Activated T-cell treated with anti-CD3 and anti-CD28 coated beads, Interleukin-2, amount 50 U/mL, for 48 hours (primary cell): ENCODE results near the gene ADM2.

Experiments
- DNase-seq, 2 experiments: peaks; one replicate each; pipeline ENCODE4 v3.0.0-alpha.2; 2020

Gene ADM2

GRCh38 chr22:50487290-50488005 lies 6.1 kb downstream of the ADM2 start:
- DNase-seq = no peak

GRCh38 chr22:50488006-50488677 lies 6.8 kb downstream of the ADM2 start:
- DNase-seq = no peak

GRCh38 chr22:50488886-50489285 lies 7.5 kb downstream of the ADM2 start:
- DNase-seq = no peak

GRCh38 chr22:50489363-50490243 lies 8.3 kb downstream of the ADM2 start:
- no peak for DNase-seq

GRCh38 chr22:50490531-50491308 lies 9.4 kb downstream of the ADM2 start:
- peak in 1 of 2 experiments; percentile 33 for DNase-seq

GRCh38 chr22:50497093-50497492 lies 15.8 kb downstream of the ADM2 start:
- DNase-seq = no peak

- DNase-seq = peak; percentile 80 to 81
Measured at GRCh38 chr22:50498322-50498890, 17.1 kb downstream of the ADM2 start.

- no peak for DNase-seq
Measured at GRCh38 chr22:50500452-50500851, 19.1 kb downstream of the ADM2 start.

- DNase-seq = no peak
Measured at GRCh38 chr22:50502096-50502495, 20.8 kb downstream of the ADM2 start.

GRCh38 chr22:50502628-50503474 lies 21.5 kb downstream of the ADM2 start:
- DNase-seq = no peak

GRCh38 chr22:50503475-50504145 lies 22.3 kb downstream of the ADM2 start:
- peak in 1 of 2 experiments; percentile 49 for DNase-seq

- DNase-seq = no peak
Measured at GRCh38 chr22:50504369-50505211, 23.2 kb downstream of the ADM2 start.

- no peak for DNase-seq
Measured at GRCh38 chr22:50505276-50505775, 24.0 kb downstream of the ADM2 start.

- no peak for DNase-seq
Measured at GRCh38 chr22:50505776-50506610, 24.6 kb downstream of the ADM2 start.

- no peak for DNase-seq
Measured at GRCh38 chr22:50506611-50507420, 25.5 kb downstream of the ADM2 start.

- peak; percentile 95 to 98 for DNase-seq
Measured at GRCh38 chr22:50507421-50507990, 26.2 kb downstream of the ADM2 start, which contains the start of gene LMF2. Gene LMF2, minus strand, starts transcription at chr22:50507702. Its CDS starts 27 bp downstream, at chr22:50507675.
